Activated T-helper 9 cell treated with anti-CD3 and anti-CD28 coated beads, Interleukin-2, amount 50 U/mL, for 16 hours (primary cell): ENCODE measurements around the gene TOLLIP.
"Not testable (repeated sequence)": the region's sequence is repeated elsewhere in the genome, so short reads cannot be mapped to it uniquely, and the experiment has no call there.

Experiments used
- DNase-seq: peaks from one replicate; pipeline ENCODE4 v3.0.0-alpha.2; 2020; ENCODE audit warnings: low read depth

Gene TOLLIP

DNA sequence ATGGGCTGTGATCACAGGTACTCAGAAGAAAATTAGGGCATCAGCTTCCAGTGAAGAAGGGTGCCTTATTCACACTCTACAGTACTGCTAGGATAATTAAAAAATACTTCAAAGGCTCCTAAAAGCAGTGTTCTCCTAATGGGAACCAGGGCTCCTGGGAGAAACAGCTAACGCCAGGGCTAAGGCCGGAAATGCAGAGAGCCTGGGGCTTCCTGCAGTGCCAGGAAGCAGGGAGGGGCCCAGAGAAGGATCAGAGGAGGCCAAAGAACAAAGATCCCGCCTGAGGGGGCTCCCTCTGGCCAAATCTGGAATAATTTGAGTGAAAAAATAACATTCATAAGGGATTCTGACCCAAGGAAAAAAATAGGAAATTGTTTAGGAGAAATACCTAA lies 27.5 kb downstream of the TOLLIP start:
- no peak for DNase-seq

- DNase-seq: no peak
Measured at GRCh38 chr11:1281326-1281973, 28.0 kb downstream of the TOLLIP start.

DNA sequence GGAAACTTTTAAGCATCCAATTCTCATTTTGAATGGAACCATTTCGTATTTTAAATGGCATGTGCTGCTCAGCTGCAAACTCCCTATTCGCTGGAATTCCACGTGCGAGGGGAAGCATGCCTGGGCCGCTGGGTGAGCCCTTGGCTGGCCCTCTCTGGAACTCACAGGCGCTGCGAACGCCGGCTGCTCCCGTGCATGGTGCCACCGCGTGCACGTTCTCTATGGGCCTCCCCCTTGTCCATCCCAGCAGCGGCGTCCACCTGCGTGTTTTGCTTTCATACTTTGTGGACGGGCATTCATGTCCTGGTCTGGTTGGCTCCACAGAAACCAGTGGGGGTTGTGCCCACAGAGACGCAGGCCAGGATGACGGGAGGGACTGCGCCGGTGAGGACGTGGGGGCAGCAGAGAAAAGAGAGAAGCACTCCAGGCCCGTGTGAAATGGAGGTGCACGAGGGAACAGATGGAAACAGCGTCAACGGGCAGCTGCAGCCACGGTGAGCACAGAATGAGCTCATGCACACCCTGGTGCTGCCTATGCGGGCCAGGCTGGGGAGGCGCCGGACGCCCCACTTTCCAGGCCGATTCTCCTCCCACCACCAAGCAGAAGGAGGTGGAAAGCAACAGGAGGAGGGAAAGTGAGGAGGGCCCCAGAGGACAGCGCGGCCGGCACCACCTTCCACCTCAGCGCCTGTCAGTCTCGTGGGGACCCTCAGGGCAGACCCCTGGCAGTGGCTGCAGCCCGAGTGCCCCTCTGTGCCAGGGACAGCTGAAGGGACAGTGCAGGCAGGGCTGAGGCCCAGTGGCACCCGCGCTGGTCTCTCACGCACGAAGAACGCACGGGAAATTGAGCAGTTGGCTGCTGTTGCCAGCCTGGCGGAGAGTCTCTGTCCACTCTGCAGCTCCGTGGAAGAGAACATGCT lies 29.1 kb downstream of the TOLLIP start:
- no peak for DNase-seq

- DNase-seq: no peak
Measured at GRCh38 chr11:1279674-1280055, 29.8 kb downstream of the TOLLIP start.

DNA sequence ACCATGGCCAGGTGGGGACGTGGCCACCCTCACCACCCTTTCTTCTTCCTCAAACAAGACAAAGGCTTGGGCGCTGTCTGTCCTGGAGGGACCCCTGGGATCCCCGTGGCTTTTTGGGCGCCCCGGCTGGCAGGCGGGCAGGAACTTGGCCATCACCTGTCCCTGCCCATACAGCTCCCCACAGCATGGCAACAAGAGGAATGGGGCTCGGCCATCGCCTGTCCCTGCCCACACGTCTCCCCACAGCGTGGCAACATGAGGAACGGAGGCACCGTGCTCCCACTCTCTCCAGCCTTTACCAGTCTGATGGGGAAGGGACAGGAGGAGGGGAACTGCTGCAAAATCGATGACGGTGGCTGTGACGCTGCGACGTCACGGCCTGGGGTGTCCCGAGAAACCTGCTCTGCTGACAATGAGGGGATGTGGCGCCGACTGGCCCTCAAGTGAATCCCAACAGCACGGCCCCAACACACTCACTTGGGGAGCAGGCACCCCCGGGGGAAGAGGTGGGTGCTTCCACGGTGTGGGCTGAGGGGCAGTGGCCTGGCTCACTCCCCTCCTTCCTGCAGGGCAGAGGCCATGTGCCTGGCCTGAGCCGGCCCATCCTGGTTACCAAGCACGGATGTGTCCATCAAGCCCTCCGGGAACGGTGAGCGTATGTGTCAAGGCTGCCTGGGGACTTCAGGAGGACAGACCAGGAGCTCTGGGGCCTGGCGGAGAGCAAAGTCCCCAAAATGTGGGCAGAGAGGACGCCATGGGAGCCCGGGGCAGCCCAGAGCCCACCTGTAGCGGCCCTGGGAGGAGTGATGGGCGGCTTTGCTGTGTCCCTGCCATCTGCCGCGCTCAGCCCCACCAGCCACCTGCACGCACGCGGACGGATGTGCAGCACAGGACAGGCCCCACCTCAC lies 30.4 kb downstream of the TOLLIP start:
- DNase-seq: no peak

DNA sequence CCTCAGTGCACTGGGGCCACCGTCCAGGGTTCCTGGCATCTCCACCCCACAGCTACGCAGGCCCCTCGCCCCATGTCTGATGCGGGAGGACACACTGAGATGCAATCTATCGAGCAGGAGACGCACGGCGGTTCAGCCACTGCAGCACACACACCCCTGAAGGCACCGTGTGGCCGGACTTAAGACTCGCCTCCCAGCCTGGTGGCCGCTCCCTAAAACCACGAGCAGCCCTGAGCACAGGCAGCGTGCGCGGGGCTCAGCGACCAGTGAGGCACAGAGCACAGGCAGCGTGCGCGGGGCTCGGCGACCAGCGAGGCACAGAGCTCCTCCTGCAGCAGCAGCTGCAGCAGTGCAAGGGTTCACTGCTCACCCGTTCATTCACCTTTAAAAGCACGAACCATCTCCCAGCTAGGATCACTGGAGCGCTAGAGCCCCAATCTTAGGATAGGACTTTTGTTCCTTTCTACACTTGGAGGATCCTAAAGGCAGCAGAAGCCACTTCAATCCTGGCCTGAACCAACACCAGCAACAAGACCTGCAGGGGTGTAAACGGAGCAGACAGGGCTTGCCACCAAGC lies 31.4 kb downstream of the TOLLIP start:
- DNase-seq: no peak

DNA sequence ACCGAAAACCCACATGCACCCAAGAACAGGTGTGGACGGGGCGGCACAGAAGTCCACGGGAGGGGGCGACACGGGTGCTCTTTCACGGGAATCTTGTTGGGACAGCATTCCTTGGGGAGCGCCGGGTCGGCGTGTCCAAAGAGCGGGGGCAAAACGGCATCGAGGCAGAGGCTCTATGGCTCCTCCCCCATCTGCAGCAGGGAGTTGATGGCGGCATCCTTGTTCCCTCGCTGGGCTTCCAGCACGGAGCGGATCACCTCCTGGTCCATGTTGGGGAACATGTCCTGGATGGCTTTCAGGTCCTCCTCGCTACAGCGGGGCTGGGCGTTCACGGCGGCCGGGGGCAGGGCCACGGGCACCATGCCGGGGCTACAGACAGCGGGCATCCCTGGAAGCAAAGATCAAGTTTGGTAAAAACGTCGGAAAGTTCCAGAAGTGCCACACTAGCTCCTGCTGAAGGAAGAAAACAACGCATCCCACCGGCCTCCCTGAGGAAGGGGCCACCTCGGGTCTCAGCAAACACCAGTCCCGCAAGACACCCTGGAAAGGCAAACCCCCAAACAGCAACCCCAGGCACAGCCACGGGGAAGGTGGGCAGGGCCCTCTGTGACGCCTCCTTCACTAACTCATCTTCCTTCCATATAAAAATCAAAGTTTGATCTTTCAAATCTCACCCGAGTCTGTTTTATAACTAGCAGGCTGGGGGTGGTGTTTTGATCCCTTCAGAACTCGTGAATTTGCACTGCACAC lies 32.4 kb downstream of the TOLLIP start:
- no peak for DNase-seq

DNA sequence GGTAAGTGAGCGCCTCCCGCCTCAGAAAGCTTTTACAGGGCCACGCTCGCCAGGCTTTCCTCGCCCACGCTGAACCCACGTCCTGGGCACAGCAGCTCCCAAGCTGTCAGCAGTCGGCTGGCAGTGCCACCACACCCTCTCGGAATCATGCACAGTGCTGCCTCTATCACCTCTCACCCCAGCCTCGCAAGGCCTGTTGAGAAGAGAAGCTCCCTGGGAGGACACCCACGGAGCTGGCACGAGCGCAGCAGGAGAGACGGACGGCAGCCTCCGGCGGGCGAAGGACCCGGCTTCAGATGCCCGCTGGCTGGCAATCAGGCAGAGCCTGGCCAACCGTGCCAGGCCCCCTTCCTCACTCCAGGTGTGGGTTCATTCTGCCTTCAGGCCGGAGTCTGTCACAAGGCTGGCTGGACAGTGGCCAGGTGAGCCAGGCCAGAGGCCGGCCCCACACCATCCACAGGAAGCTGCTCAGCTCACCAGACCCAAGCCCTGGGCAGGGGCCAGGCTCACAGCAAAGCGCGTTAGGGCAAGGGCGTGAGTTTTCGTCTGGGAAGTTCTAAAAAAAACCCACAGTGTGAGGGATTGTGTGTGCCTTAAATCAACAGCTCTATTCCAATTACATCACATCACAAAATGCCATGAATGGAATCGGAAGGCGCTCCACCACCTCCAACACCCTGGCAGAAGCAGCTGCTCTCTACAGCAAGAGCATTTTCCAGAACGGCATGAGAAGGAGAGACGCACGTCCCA lies 33.2 kb downstream of the TOLLIP start:
- DNase-seq: no peak

DNA sequence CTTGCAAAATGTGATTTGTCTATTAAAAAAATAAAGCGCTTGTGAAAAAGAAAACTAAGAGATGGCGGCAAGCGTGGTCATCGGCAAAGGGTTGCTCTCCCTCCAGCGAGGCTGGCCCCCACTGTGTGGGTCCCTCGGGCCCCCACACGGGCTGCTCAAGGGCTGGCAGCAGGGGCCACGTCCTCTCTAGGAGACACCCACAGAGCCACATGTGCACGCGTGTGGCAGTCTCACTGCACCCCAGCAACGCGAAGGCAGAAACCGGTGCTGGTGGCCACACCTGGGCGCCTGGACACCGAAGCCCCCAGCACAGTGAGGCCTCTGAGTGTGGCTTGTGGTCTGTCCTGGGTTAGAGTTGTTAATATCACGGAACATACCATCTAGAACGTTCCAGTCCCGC lies 34.4 kb downstream of the TOLLIP start:
- no peak for DNase-seq

- DNase-seq: no peak
Measured at GRCh38 chr11:1274501-1274900, 34.9 kb downstream of the TOLLIP start.

DNA sequence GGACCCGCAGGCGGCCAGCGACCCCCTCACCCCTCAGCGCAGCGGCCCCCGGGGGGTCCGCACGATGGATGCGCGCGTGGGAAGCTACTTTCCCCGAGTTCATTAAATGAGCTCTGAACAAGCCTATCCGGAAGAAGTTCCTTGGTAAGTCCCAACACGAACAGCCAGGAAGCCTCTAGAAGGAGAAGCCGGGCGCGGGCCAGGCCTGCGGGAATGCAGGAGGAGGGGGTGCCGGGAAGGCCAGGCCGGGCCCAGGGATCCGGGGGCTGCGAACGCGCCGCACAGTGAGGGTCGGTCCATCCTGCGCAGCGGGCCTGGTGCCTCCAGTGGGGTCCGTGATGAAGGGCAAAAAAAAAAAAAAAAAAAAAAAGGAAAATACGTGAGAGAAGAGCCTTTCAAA lies 36.9 kb downstream of the TOLLIP start:
- no peak for DNase-seq

DNA sequence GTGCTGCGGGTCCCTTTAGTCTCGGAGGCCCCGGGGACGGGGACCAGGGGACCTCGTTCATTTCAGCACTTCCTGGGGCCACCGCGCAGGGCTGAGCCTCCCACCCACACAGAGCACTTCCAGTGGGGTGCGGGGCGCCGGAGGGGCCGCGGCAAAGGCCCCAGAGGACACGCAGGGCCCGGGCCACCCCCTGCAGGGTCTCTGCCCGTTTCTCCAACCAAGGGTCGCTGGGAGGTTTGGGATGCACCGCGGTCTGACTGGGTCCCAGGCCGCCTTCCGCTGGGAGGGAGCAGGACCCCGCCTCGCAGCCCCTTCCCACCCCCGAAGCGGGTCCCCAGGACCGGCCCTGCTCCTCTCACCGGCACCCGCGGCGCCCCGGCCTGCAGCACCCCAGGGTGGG lies 37.5 kb downstream of the TOLLIP start:
- no peak for DNase-seq

GRCh38 chr11:1271406-1271805 lies 38.0 kb downstream of the TOLLIP start:
- DNase-seq: no peak

DNA sequence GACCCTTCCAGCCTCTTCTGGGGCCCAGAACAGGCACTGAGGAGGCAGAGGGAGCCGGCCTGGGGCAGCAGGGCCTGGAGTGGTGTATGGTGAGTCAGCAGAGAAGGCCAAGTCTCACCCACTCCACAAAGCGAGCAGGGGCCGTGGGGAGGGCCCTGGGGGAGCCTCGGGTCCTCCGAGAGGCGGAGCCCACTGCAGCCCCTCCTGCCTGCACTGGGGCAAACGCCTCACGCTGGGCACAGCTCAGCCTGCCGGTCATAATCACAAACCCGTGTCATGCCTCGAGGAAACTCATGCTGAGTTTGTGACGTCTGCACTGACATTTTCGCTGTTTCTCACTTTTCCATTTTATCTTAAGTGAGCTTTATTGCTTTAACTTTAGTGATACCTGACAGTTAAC lies 38.4 kb downstream of the TOLLIP start:
- DNase-seq: no peak

GRCh38 chr11:1270476-1270875 lies 39.0 kb downstream of the TOLLIP start:
- DNase-seq: no peak

- DNase-seq: no peak
Measured at GRCh38 chr11:1269957-1270356, 39.5 kb downstream of the TOLLIP start.

GRCh38 chr11:1267441-1268100 lies 41.9 kb downstream of the TOLLIP start:
- no peak for DNase-seq

- DNase-seq: not testable (repeated sequence)
Measured at GRCh38 chr11:1266976-1267375, 42.5 kb downstream of the TOLLIP start.

DNA sequence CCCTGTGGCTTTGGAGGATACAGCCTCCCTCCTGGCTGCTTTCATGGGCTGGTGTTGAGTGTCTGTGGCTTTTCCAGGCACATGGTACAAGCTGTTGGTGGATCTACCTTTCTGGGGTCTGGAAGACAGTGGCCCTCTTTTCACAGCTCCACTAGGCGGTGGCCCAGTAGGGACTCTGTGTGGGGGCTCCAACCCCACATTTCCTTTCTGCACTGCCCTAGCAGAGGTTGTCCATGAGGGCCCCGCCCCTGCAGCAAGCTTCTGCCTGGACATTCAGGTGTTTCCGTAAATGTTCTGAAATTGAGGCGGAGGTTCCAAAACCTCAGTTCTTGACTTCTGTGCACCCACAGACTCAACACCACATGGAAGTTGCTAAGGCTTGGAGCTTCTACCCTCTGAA lies 44.0 kb downstream of the TOLLIP start:
- not testable (repeated sequence) for DNase-seq

DNA sequence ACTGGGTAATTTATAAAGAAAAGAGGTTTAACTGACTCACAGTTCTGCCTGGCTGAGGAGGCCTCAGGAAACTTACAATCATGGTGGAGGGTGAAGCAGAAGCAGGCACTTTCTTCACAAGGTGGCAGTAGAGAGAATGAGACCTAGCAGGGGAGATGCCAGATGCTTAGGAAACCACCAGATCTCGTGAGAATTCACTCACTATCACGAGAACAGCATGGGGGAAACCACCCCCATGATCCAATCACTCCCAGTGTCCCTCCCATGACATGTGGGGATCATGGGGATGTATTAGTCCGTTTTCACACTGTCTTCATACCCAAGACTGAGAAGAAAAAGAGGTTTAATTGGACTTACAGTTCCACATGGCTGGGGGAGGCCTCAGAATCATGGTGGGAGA lies 45.0 kb downstream of the TOLLIP start:
- not testable (repeated sequence) for DNase-seq
